SJSA1 (cell line): ENCODE results near the gene PCSK5. TPM values are rescaled to one million over a fixed set of nuclear protein-coding genes. Genes with fewer than 3 reads are reported as not detected.

Source experiments
- DNase-seq, 2 experiments: peaks; one replicate each; pipeline ENCODE4 v3.0.0-alpha.2; 2015 to 2020; ENCODE audit warnings: low spot score in 2 of 2, low read depth in 1 of 2
- H3K27ac ChIP-seq: fragments of 250-450 bp; sonication (Bioruptor Pico); 2 replicates; pipeline ENCODE4 v1.5.1; 2020; ENCODE audit warnings: mild to moderate bottlenecking, moderate library complexity
- H3K27me3 ChIP-seq: fragments of 250-450 bp; sonication (Bioruptor Pico); replicated peaks from 2 replicates; pipeline ENCODE4 v1.5.1; 2020; ENCODE audit warnings: mild to moderate bottlenecking, moderate library complexity
- H3K36me3 ChIP-seq: fragments of 250-450 bp; sonication (Bioruptor Pico); 2 replicates; pipeline ENCODE4 v1.5.1; 2020; ENCODE audit warnings: mild to moderate bottlenecking
- H3K4me1 ChIP-seq: fragments of 250-450 bp; sonication (Bioruptor Pico); replicated peaks from 2 replicates; pipeline ENCODE4 v1.6.1; 2021; ENCODE audit warnings: mild to moderate bottlenecking
- H3K4me3 ChIP-seq: fragments of 250-450 bp; sonication (Bioruptor Pico); 2 replicates; pipeline ENCODE4 v1.5.1; 2020; ENCODE audit warnings: mild to moderate bottlenecking
- H3K9me3 ChIP-seq: fragments of 250-450 bp; sonication (Bioruptor Pico); replicated peaks from 2 replicates; pipeline ENCODE4 v1.5.1; 2020; ENCODE audit warnings: mild to moderate bottlenecking
- total RNA-seq: library from RNA; depleted of rRNA; stranded (reverse); fragments of >200 nt; shearing (Covaris generic); gene quantifications from 2 replicates; pipeline ENCODE4 v1.2.3, GENCODE V29; 2014

PCSK5 gene
- total RNA-seq, 1 experiment from 2014 or later = 20.8 TPM

DNA sequence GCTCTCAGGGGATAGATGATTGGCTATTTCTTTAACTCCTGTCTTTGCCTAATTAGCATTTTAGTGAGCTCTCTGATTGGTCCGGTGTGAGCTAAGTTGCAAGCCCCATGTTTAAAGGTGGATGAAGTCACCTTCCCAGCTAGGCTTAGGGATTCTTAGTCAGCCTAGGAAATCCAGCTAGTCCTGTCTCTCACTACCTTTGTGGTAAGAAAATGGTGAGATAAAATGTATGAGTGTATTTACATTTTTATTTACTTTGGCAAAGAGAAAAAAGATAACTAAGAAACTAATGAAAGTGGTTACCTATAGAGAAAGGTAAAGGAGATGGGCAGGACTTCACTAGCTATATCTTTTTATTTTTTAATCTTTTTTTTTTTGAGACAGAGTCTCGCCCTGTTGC lies 357.0 kb downstream of the PCSK5 start:
- Histone ChIP-seq H3K27me3 (no peaks in the 10 kb centered on the region), H3K36me3 (no peaks in the 10 kb centered on the region), H3K9me3 (no peaks in the 10 kb centered on the region), H3K4me1 (no peaks in the 10 kb centered on the region), H3K27ac (no peak overlapping the region), H3K4me3 (no peak overlapping the region)
- no peak for DNase-seq

DNA sequence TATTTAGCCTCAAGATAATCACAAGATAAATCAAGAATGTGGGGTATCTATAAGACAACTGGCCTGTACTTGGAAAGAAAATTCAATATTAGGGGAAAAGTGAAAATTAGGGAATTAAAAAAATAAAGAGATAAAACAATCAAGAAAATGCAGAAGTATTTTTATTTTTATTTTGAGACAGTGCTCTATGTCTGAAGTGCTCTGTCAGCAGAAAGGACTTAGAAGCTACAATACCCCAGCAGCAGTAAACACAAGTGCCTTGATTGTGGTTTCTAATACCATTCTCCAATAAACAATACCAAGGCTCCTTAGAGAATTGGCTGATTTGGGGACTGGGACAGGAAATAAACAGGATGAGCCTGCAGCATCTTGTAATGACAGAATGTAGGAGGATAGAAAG lies 358.8 kb downstream of the PCSK5 start:
- H3K27ac ChIP-seq = no peak overlapping the region

DNA sequence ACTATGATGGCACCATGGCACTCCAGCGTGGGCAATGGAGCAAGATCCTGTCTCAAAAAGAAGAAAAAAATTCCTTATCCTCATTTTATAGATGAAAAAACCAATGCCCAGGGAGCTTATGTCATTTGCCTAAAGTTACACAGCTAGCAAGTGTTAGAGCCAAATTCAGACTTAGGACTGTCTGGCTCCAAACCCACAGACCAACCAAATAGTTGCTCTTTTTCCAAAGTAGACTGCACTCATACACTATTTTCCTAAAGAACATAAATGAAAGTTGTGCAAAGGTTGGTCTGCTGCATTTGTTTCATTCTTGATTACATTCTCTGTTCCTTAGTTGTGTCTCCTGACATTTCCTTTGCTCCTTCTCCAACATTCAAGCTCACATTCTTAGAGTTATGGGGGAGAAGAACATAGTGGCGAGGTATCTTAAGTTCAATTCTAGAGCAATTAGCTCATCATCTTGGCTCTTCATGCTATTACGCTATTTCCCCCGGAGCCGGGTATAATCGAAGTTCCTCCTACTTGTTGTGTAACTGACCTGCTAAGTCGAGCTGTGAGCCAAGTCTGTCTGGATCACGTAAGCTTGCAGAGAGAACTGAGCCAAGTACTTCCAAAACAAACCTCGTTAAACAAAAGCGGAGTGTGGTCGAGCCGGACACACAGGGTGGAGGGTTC lies 365.4 kb downstream of the PCSK5 start:
- no peaks in the 10 kb centered on the region for H3K27me3 ChIP-seq
- H3K36me3 ChIP-seq = no peaks in the 10 kb centered on the region
- peak in 1 of 2 experiments; percentile 18 for DNase-seq
- no peak overlapping the region for H3K27ac ChIP-seq
- H3K4me1 ChIP-seq = peaks cover 6% of the 10 kb centered on the region
- H3K9me3 ChIP-seq = no peaks in the 10 kb centered on the region
- peak overlapping the region; percentile 6; the same call in 1 of the 2 replicates for H3K4me3 ChIP-seq

More for the DNA sequence above, 358.8 kb downstream of the PCSK5 start:
- Histone ChIP-seq H3K4me1 (no peaks in the 10 kb centered on the region), H3K27me3 (no peaks in the 10 kb centered on the region), H3K4me3 (no peak overlapping the region), H3K36me3 (no peaks in the 10 kb centered on the region), H3K9me3 (no peaks in the 10 kb centered on the region)
- no peak for DNase-seq

- peaks cover 6% of the 10 kb centered on the region for H3K4me1 ChIP-seq
- DNase-seq = no peak
- H3K36me3 ChIP-seq = no peaks in the 10 kb centered on the region
- H3K27ac ChIP-seq = no peak overlapping the region
- H3K4me3 ChIP-seq = no peak overlapping the region
- no peaks in the 10 kb centered on the region for H3K27me3 ChIP-seq
- H3K9me3 ChIP-seq = no peaks in the 10 kb centered on the region
Observed at GRCh38 chr9:76257311-76257710, 366.8 kb downstream of the PCSK5 start.

GRCh38 chr9:76266649-76267283 lies 376.3 kb downstream of the PCSK5 start:
- Histone ChIP-seq H3K9me3 (0 out of 2 replicates have a peak, but pooled peaks cover 2% of the 10 kb centered on the region), H3K4me3 (no peak overlapping the region), H3K27me3 (0 out of 2 replicates have a peak, but pooled peaks cover 3% of the 10 kb centered on the region), H3K27ac (no peak overlapping the region), H3K4me1 (0 out of 2 replicates have a peak, but pooled peaks cover 3% of the 10 kb centered on the region), H3K36me3 (no peaks in the 10 kb centered on the region)
- no peak for DNase-seq

GRCh38 chr9:76267284-76267652 lies 376.8 kb downstream of the PCSK5 start:
- Histone ChIP-seq H3K27me3 (0 out of 2 replicates have a peak, but pooled peaks cover 3% of the 10 kb centered on the region), H3K4me3 (no peak overlapping the region), H3K9me3 (0 out of 2 replicates have a peak, but pooled peaks cover 2% of the 10 kb centered on the region), H3K27ac (no peak overlapping the region), H3K4me1 (0 out of 2 replicates have a peak, but pooled peaks cover 3% of the 10 kb centered on the region), H3K36me3 (no peaks in the 10 kb centered on the region)
- no peak for DNase-seq

GRCh38 chr9:76269789-76270188 lies 379.3 kb downstream of the PCSK5 start:
- Histone ChIP-seq H3K27me3 (0 out of 2 replicates have a peak, but pooled peaks cover 3% of the 10 kb centered on the region), H3K27ac (no peak overlapping the region), H3K36me3 (no peaks in the 10 kb centered on the region), H3K4me3 (no peak overlapping the region), H3K9me3 (no peaks in the 10 kb centered on the region), H3K4me1 (0 out of 2 replicates have a peak, but pooled peaks cover 3% of the 10 kb centered on the region)
- DNase-seq = no peak

DNA sequence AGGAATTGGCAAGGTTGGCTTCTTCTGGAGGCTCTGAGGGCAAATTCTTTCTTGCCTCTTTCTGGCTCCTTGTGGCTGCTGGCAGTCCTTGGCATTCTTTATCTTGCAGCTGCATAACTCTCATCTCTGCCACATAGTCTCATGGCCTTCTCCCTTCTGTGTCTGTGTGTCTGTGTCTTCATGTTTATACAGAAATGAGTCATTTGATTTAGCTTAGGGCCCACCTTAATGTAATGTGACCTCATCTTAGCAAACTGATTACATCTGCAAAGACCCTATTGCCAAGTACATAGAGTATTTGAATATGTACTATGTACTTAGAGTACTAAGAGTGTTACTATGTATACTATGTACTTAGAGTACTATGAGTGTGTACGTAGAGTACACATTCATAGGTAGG lies 381.3 kb downstream of the PCSK5 start:
- Histone ChIP-seq H3K27ac (no peak overlapping the region), H3K4me3 (no peak overlapping the region), H3K36me3 (no peaks in the 10 kb centered on the region), H3K9me3 (no peaks in the 10 kb centered on the region), H3K27me3 (no peaks in the 10 kb centered on the region), H3K4me1 (0 out of 2 replicates have a peak, but pooled peaks cover 3% of the 10 kb centered on the region)
- no peak for DNase-seq

- Histone ChIP-seq H3K27me3 (no peaks in the 10 kb centered on the region), H3K27ac (no peak overlapping the region), H3K36me3 (no peaks in the 10 kb centered on the region), H3K9me3 (no peaks in the 10 kb centered on the region), H3K4me3 (no peak overlapping the region), H3K4me1 (no peaks in the 10 kb centered on the region; the same call in 1 of the 2 replicates)
- no peak for DNase-seq
Observed at GRCh38 chr9:76289042-76289441, 398.6 kb downstream of the PCSK5 start.

DNA sequence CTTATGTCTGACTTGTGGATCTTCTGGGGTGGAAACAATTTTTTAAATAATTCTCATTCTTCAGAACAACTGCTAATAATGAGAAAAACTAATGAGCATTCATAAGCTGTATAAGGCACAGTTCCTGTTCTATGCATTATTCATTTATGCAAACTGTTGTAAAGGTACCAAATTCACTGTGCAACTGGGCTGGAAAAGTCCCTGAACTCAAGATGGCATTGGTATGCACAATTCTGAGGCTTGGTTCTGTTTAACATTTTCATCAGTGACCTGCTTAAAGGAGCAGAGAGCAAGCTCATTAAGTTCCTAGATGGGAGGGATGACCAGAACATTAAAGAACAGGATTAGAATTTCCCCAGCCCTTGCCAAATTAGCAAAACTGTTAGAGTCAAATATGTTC lies 399.2 kb downstream of the PCSK5 start:
- no peaks in the 10 kb centered on the region; the same call in 1 of the 2 replicates for H3K4me1 ChIP-seq
- no peaks in the 10 kb centered on the region for H3K27me3 ChIP-seq
- H3K4me3 ChIP-seq = no peak overlapping the region
- no peaks in the 10 kb centered on the region for H3K9me3 ChIP-seq
- H3K27ac ChIP-seq = no peak overlapping the region
- DNase-seq = no peak
- H3K36me3 ChIP-seq = no peaks in the 10 kb centered on the region

DNA sequence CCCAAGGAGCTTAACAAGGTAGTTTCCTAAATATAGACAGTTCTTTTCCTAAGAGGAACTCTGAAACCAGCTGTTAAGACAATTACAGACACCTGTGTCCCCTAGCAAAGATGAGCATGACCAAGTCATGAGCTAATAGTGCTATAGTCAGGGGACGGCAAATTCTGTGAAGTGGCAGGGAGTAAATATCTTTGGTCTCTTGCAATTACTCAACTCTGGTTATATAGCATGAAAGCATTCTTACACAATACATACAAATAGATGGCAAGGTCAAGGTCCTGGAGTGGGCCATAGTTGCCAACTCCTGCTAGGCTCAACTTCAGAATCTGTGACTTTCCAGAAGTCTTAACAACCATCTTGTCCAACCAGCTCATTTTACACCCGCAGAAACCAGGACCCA lies 400.1 kb downstream of the PCSK5 start:
- Histone ChIP-seq H3K36me3 (no peaks in the 10 kb centered on the region), H3K27me3 (no peaks in the 10 kb centered on the region), H3K9me3 (no peaks in the 10 kb centered on the region), H3K4me3 (no peak overlapping the region), H3K27ac (no peak overlapping the region), H3K4me1 (no peaks in the 10 kb centered on the region; the same call in 1 of the 2 replicates)
- no peak for DNase-seq

DNA sequence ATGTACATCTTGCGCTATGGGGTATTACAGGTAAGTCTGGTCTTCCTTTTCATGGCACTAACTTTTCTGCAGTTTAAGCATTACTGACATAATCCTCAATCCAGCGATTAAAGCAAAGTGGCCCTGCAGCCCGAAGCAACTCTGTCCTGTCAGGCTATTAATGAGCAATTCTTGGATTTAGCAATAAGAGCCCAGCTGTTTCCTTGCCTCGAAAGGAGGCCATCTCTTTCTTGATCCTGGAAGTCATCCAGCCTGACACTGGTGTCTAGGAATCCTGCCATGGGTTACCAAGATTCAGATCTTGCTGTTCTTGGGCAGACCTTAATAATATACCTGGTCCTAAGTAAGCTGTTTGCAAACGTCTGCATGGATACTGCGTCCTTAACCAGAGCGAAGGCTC lies 401.8 kb downstream of the PCSK5 start:
- no peak overlapping the region for H3K27ac ChIP-seq
- DNase-seq = no peak
- H3K27me3 ChIP-seq = no peaks in the 10 kb centered on the region
- H3K9me3 ChIP-seq = no peaks in the 10 kb centered on the region
- peaks cover under 1% of the 10 kb centered on the region for H3K4me1 ChIP-seq
- H3K36me3 ChIP-seq = no peaks in the 10 kb centered on the region
- no peak overlapping the region for H3K4me3 ChIP-seq

DNA sequence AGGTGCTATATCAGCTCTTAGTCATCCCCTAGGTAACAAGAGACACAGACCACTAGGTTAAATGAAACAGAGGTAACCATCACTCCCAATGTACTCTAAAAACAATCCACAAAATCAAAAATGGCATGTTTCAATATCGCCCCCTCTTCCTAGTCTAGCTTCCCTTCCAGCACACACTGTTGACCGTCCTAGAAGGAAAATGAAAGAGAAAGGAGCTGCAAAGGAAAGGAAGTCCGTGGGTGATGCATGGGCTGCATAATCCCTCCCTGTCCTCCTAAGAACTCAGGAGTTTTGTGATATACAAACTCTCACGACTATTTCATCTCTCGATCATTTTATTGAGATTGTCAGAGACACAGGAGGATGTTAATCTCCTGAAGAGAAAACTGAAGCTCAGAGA lies 402.2 kb downstream of the PCSK5 start:
- H3K27ac ChIP-seq = no peak overlapping the region
- H3K36me3 ChIP-seq = no peaks in the 10 kb centered on the region
- DNase-seq = no peak
- H3K4me3 ChIP-seq = no peak overlapping the region
- H3K27me3 ChIP-seq = no peaks in the 10 kb centered on the region
- no peaks in the 10 kb centered on the region for H3K9me3 ChIP-seq
- peaks cover 5% of the 10 kb centered on the region for H3K4me1 ChIP-seq

DNA sequence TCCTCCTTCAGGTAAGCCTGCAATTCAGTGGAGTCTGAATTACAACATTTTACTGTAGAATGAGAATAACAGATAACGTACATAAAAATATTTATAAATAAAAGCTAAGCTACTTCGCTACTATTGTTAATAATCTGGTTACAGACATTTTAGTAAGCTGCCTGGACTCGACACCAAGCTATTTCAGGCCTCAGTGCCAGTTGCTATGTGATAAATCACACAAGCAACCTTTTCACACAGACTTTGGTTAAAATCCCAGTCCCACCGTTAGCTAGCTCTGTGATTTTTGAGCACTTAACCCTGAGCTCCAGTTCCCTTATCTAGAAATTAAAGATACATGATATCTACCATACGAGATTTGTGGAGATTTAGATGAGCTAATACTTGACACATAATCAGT lies 403.8 kb downstream of the PCSK5 start:
- H3K27ac ChIP-seq = no peak overlapping the region
- no peak overlapping the region for H3K4me3 ChIP-seq
- no peaks in the 10 kb centered on the region for H3K27me3 ChIP-seq
- DNase-seq = no peak
- H3K36me3 ChIP-seq = no peaks in the 10 kb centered on the region
- peaks cover 8% of the 10 kb centered on the region for H3K4me1 ChIP-seq
- no peaks in the 10 kb centered on the region for H3K9me3 ChIP-seq
